Ascending aorta (tissue), 2 donors: ENCODE data around the gene RAP1GDS1. TPM values are rescaled to one million over a fixed set of nuclear protein-coding genes. Genes with fewer than 3 reads are reported as not detected.

Experiments used
- DNase-seq, 2 donors: peaks; one replicate each; pipeline ENCODE4 v3.0.0-alpha.2; 2019; ENCODE audit warnings: low spot score in 2 of 2
- H3K27ac ChIP-seq, 2 donors: fragments of 200-600 bp; sonication (generic); one replicate each; pipeline ENCODE4 v1.5.1; 2016 to 2017; ENCODE audit warnings: mild to moderate bottlenecking in 1 of 2
- H3K27me3 ChIP-seq: fragments of 200-600 bp; sonication (generic); one replicate; pipeline ENCODE4 v1.5.1; 2017
- H3K36me3 ChIP-seq, 2 donors: fragments of 200-600 bp; sonication (generic); one replicate each; pipeline ENCODE4 v1.5.1; 2016
- H3K4me1 ChIP-seq, 2 donors: fragments of 200-600 bp; sonication (generic); one replicate each; pipeline ENCODE4 v1.5.1; 2016 to 2017; ENCODE audit warnings: mild to moderate bottlenecking in 1 of 2
- H3K4me3 ChIP-seq, 2 donors: fragments of 200-600 bp; sonication (generic); one replicate each; pipeline ENCODE4 v1.5.1; 2016 to 2017; ENCODE audit warnings: mild to moderate bottlenecking in 1 of 2
- H3K9me3 ChIP-seq, 2 donors: fragments of 200-600 bp; sonication (generic); one replicate each; pipeline ENCODE4 v1.5.1; 2016
- intact Hi-C: fragments of 100-400 bp; cut with DNase I; formaldehyde crosslinking; loops from one replicate; pipeline ENCODE4 v1.15.1; 2023
- total RNA-seq: library from RNA; depleted of rRNA; stranded (reverse); fragments of >200 nt; gene quantifications from one replicate; pipeline ENCODE4 v1.1.0, GENCODE V29; 2016
- TF ChIP-seq, protein P1 (sequence below), 3 experiments: fragments of 200-600 bp in 2 of 3; fragments of 450-650 bp in 1 of 3; sonication (generic) in 2 of 3; IDR thresholded peaks; one replicate each; pipeline ENCODE4 v1.5.1; 2016 to 2019; ENCODE audit warnings: antibody characterized with exemption in 3 of 3, mild to moderate bottlenecking in 1 of 3, moderate library complexity in 1 of 3

The RAP1GDS1 gene
- total RNA-seq, 1 donor from 2014 or later = 8.3 TPM

DNA sequence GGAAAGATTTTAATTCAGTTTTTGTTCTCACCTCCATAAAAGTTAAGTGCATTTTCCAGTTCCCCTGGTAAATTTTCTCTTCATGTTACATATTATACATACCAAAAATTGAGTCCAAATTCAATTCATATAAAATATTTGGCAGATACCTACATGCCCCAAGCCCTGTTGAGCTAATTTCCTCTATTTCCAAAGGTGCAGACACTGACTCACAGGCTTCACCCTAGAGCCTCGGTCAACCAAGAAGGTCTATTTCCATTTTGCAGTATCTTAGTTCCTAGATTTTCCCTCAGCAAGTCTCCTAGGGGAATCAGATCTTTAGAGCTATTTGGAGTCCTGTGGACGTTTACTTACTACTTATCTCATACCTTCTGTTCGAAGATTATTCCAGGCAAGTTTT lies 222.8 kb downstream of the RAP1GDS1 start:
- intact Hi-C loops = no loop called here
- TF ChIP-seq, protein P1, sequence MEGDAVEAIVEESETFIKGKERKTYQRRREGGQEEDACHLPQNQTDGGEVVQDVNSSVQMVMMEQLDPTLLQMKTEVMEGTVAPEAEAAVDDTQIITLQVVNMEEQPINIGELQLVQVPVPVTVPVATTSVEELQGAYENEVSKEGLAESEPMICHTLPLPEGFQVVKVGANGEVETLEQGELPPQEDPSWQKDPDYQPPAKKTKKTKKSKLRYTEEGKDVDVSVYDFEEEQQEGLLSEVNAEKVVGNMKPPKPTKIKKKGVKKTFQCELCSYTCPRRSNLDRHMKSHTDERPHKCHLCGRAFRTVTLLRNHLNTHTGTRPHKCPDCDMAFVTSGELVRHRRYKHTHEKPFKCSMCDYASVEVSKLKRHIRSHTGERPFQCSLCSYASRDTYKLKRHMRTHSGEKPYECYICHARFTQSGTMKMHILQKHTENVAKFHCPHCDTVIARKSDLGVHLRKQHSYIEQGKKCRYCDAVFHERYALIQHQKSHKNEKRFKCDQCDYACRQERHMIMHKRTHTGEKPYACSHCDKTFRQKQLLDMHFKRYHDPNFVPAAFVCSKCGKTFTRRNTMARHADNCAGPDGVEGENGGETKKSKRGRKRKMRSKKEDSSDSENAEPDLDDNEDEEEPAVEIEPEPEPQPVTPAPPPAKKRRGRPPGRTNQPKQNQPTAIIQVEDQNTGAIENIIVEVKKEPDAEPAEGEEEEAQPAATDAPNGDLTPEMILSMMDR (IDR thresholded peaks at IDR 0.05) = no peak
- H3K9me3 ChIP-seq = no peaks in the 10 kb centered on the region
- H3K4me3 ChIP-seq = no peak overlapping the region
- H3K27me3 ChIP-seq = no peaks in the 10 kb centered on the region
- no peaks in the 10 kb centered on the region for H3K36me3 ChIP-seq
- no peak for DNase-seq
- no peaks in the 10 kb centered on the region for H3K4me1 ChIP-seq
- no peak overlapping the region for H3K27ac ChIP-seq

DNA sequence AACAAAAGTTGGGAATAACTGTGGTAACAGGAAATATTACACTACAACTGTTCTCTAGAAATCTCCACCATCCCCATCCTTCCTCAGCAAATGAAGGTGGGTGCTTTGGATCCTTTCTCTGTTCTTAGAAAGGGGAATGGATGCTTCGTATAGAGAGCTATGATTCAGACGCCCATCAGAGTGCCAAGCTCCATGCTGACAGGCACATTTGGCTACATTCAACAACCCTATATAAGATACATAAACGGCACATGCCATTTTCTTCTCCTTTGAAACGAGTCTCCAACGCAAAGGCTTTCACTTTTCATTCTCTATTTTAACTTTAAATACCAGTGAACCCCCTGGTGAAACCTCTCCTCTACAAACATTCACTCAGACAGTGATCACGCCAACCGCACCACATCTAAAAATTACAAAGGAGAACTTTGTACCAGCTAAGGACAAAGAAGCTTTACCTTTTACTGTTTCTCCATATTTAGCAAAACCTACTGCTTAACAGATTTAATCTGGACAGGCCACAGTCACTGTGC lies 224.7 kb downstream of the RAP1GDS1 start:
- Histone ChIP-seq H3K36me3 (no peaks in the 10 kb centered on the region), H3K27ac (no peak overlapping the region), H3K27me3 (no peaks in the 10 kb centered on the region), H3K4me3 (no peak overlapping the region), H3K9me3 (no peaks in the 10 kb centered on the region), H3K4me1 (no peaks in the 10 kb centered on the region)
- TF ChIP-seq, protein P1 (IDR thresholded peaks at IDR 0.05) = no peak
- intact Hi-C loops = no loop called here
- DNase-seq = no peak

DNA sequence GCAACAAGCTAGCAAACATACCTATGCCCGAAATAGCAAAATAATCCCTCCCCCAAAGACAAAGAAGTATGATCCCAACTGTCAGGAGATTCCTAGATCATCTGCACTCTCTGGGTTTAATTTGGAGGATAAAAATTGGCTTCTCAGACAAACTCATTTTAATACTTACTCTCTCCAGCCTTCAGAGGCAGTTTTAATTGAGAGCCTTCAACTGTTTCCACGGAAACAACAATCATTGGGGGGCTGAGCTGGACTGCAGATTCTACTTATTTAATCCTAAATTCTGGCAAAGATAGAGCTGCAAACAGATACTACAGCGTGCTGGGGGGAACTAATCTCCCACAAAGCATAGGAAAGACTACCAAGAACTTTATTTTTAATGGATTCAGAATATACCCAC lies 229.1 kb downstream of the RAP1GDS1 start:
- H3K36me3 ChIP-seq = no peaks in the 10 kb centered on the region
- no peak overlapping the region for H3K27ac ChIP-seq
- TF ChIP-seq, protein P1 (IDR thresholded peaks at IDR 0.05) = no peak
- no peaks in the 10 kb centered on the region for H3K4me1 ChIP-seq
- no peak overlapping the region for H3K4me3 ChIP-seq
- DNase-seq = no peak
- intact Hi-C loops = no loop called here
- no peaks in the 10 kb centered on the region for H3K27me3 ChIP-seq
- no peaks in the 10 kb centered on the region for H3K9me3 ChIP-seq

DNA sequence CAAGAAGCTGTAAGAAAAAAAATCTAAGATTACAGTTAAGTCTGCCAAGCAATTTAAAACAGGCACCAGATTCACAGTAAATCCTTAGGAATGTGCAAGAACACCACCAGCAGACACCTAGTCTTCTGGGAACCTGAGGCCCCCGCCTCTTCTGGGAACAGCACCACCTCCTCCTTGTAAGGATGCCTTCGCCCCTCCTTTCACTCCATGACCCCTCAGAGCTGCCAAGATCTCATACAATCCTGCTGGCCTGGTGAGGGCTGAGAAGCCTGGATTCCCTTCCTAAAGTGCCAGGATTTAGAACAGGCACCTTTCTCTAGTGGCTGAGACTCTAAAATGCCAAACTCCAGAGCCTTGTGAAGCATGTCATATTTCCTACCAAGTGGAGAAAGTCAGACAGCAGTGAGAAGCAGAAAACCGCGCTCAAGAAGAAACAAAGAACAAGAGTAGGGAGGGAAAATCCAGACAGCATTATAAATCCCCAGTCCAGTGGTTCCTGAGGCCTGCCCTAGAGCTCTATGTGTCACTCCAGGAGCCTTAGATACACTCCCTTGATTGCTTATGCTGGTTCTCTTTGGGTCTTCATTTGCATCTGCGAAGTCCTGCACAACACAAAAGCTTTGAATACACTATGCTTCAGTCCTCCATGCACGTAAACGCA lies 230.8 kb downstream of the RAP1GDS1 start:
- H3K9me3 ChIP-seq = no peaks in the 10 kb centered on the region
- no peaks in the 10 kb centered on the region for H3K36me3 ChIP-seq
- intact Hi-C loops = no loop called here
- no peak overlapping the region for H3K27ac ChIP-seq
- TF ChIP-seq, protein P1 (IDR thresholded peaks at IDR 0.05) = no peak
- DNase-seq = no peak
- no peaks in the 10 kb centered on the region for H3K4me1 ChIP-seq
- no peaks in the 10 kb centered on the region for H3K27me3 ChIP-seq
- H3K4me3 ChIP-seq = no peak overlapping the region

DNA sequence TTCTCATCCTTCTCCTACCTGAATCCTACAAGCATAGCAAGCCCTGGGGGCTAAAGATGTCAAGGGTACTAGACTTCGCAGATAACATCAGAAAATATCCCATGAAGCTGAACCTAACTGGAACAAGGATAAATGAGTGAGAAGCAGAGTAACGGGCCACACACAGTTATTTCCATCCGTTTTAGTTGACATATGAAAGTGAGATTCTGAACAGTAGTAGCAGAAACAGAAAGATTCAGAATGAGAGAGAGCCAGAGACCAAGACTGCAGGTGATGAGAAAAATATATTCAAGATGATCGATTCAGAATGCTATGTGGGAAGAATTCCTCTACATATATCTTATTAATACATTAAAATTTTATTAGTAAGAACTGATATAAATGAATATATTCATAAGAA lies 232.1 kb downstream of the RAP1GDS1 start:
- TF ChIP-seq, protein P1 (IDR thresholded peaks at IDR 0.05) = no peak
- H3K27ac ChIP-seq = no peak overlapping the region
- H3K9me3 ChIP-seq = no peaks in the 10 kb centered on the region
- H3K4me1 ChIP-seq = no peaks in the 10 kb centered on the region
- no peaks in the 10 kb centered on the region for H3K36me3 ChIP-seq
- intact Hi-C loops = no loop called here
- H3K4me3 ChIP-seq = no peak overlapping the region
- DNase-seq = no peak
- no peaks in the 10 kb centered on the region for H3K27me3 ChIP-seq

Other genes starting within 250 kb of the RAP1GDS1 start
- not detected for gene STPG2, start 117.9 kb upstream of the RAP1GDS1 start, total RNA-seq